Neuronal stem cell (in vitro differentiated cells): ENCODE measurements around the gene PMPCB.

Experiments used
- DNase-seq: peaks from one replicate; pipeline ENCODE4 v3.0.0-alpha.2; 2013; ENCODE audit warnings: low spot score
- H2AFZ ChIP-seq: one replicate; pipeline ENCODE4 v1.6.1; 2013; ENCODE audit warnings: mild to moderate bottlenecking, low read length, inconsistent platforms
- H2AK5ac ChIP-seq: 2 replicates; pipeline ENCODE4 v1.6.1; 2013; ENCODE audit warnings: low read depth, mild to moderate bottlenecking, inconsistent platforms, low read length, moderate library complexity, mixed read lengths
- H2BK120ac ChIP-seq: 2 replicates; pipeline ENCODE4 v1.6.1; 2013; ENCODE audit warnings: low read depth, mild to moderate bottlenecking, inconsistent platforms, low read length, moderate library complexity, mixed read lengths
- H2BK12ac ChIP-seq: one replicate; pipeline ENCODE4 v1.6.1; 2013; ENCODE audit warnings: low read length, inconsistent platforms
- H2BK15ac ChIP-seq: 2 replicates; pipeline ENCODE4 v1.6.1; 2013; ENCODE audit warnings: mild to moderate bottlenecking, low read length, inconsistent platforms, mixed read lengths
- H2BK5ac ChIP-seq: one replicate; pipeline ENCODE4 v1.6.1; 2013; ENCODE audit warnings: inconsistent platforms, mild to moderate bottlenecking, low read length, moderate library complexity
- H3K14ac ChIP-seq: one replicate; pipeline ENCODE4 v1.6.1; 2013; ENCODE audit warnings: low read length, inconsistent platforms
- H3K18ac ChIP-seq: 2 replicates; pipeline ENCODE4 v1.6.1; 2013; ENCODE audit warnings: low read length, inconsistent platforms
- H3K23ac ChIP-seq: 2 replicates; pipeline ENCODE4 v1.6.1; 2013; ENCODE audit warnings: low read depth, mild to moderate bottlenecking, mixed read lengths, low read length, inconsistent platforms; ENCODE audit not compliant: poor library complexity
- H3K27ac ChIP-seq: replicated peaks from 3 replicates; pipeline ENCODE4 v1.5.1; 2013; ENCODE audit warnings: low read length, inconsistent platforms
- H3K27me3 ChIP-seq, 3 experiments: 2 replicates each; pipeline ENCODE4 v1.6.1; 2013; ENCODE audit warnings: low read length in 3 of 3, mild to moderate bottlenecking in 2 of 3, inconsistent platforms in 1 of 3, low read depth in 1 of 3, mixed read lengths in 1 of 3, moderate library complexity in 1 of 3; ENCODE audit not compliant: control insufficient read depth in 3 of 3, insufficient read depth in 3 of 3
- H3K36me3 ChIP-seq, 2 donors: replicated peaks in 1 of 2; 2 replicates each; pipeline ENCODE4 v1.6.1; 2013; ENCODE audit warnings: low read length in 2 of 2; ENCODE audit not compliant: control insufficient read depth in 2 of 2, insufficient read depth in 2 of 2
- H3K4ac ChIP-seq: 2 replicates; pipeline ENCODE4 v1.6.1; 2013; ENCODE audit warnings: inconsistent platforms, mild to moderate bottlenecking, low read length, moderate library complexity
- H3K4me1 ChIP-seq, 2 donors: 1 replicate in 1 of 2; 2 replicates in 1 of 2; pipeline ENCODE4 v1.6.1; 2013; ENCODE audit warnings: low read length in 2 of 2, low read depth in 1 of 2; ENCODE audit not compliant: control insufficient read depth in 2 of 2, insufficient read depth in 1 of 2
- H3K4me2 ChIP-seq: one replicate; pipeline ENCODE4 v1.6.1; 2013; ENCODE audit warnings: mild to moderate bottlenecking, low read length, inconsistent platforms; ENCODE audit not compliant: insufficient read depth, poor library complexity, severe bottlenecking
- H3K4me3 ChIP-seq, 2 donors: 2 replicates each; pipeline ENCODE4 v1.5.1; 2013; ENCODE audit warnings: low read length in 2 of 2, mild to moderate bottlenecking in 2 of 2, inconsistent platforms in 1 of 2, moderate library complexity in 1 of 2
- H3K79me1 ChIP-seq: one replicate; pipeline ENCODE4 v1.6.1; 2013; ENCODE audit warnings: low read depth, mild to moderate bottlenecking, inconsistent platforms, low read length, moderate library complexity
- H3K9ac ChIP-seq: one replicate; pipeline ENCODE4 v1.6.1; 2013; ENCODE audit warnings: mild to moderate bottlenecking, low read depth, low read length, inconsistent platforms; ENCODE audit not compliant: poor library complexity
- H3K9me3 ChIP-seq, 2 donors: replicated peaks in 1 of 2; 2 replicates each; pipeline versions ENCODE3 to v1.6.1; 2013; ENCODE audit warnings: low read length in 2 of 2, mild to moderate bottlenecking in 2 of 2, inconsistent platforms in 1 of 2, low read depth in 1 of 2, mixed read lengths in 1 of 2, moderate library complexity in 1 of 2; ENCODE audit not compliant: control insufficient read depth in 2 of 2, insufficient read depth in 1 of 2
- H4K8ac ChIP-seq: one replicate; pipeline ENCODE4 v1.6.1; 2013; ENCODE audit warnings: low read depth, mild to moderate bottlenecking, inconsistent platforms, low read length, moderate library complexity
- H4K91ac ChIP-seq: one replicate; pipeline ENCODE4 v1.6.1; 2013; ENCODE audit warnings: low read length, low read depth, mild to moderate bottlenecking, inconsistent platforms; ENCODE audit not compliant: poor library complexity
- WGBS, 2 donors: extraction: QIAGEN DNeasy Blood & Tissue Kit; methylation state at CpG; one replicate each; pipeline ENCODE4 v1.1.7; 2013; ENCODE audit warnings: missing lambda C conversion rate in 2 of 2, mixed read lengths in 1 of 2; ENCODE audit not compliant: insufficient read length in 2 of 2, insufficient replicate concordance in 1 of 2; ENCODE audit errors: extremely low coverage in 2 of 2; 5-methylcytosine and 5-hydroxymethylcytosine counted together

Gene PMPCB

GRCh38 chr7:103317009-103317408 is 19.8 kb downstream of the PMPCB start:
- Histone ChIP-seq H3K4me3 (no peak overlapping the region), H3K36me3 (peaks cover 31 to 97% of the 10 kb centered on the region in 2 donors), H2BK15ac (no peak overlapping the region), H4K91ac (no peak overlapping the region), H3K14ac (no peak overlapping the region), H3K27ac (no peak overlapping the region), H3K23ac (no peak overlapping the region), H3K4ac (no peak overlapping the region), H4K8ac (no peak overlapping the region), H3K27me3 (no peaks in the 10 kb centered on the region), H3K4me1 (no peaks in the 10 kb centered on the region), H3K4me2 (no peak overlapping the region), H2AK5ac (no peak overlapping the region), H2BK12ac (no peak overlapping the region), H2BK120ac (no peak overlapping the region), H2AFZ (no peak overlapping the region), H3K79me1 (no peaks in the 10 kb centered on the region), H2BK5ac (no peak overlapping the region), H3K18ac (no peak overlapping the region), H3K9me3 (no peaks in the 10 kb centered on the region), H3K9ac (no peak overlapping the region)
- DNase-seq: no peak

GRCh38 chr7:103325744-103326143 is 28.5 kb downstream of the PMPCB start:
- H4K91ac ChIP-seq: no peak overlapping the region
- no peak overlapping the region for H2BK120ac ChIP-seq
- no peaks in the 10 kb centered on the region for H3K79me1 ChIP-seq
- H2BK12ac ChIP-seq: no peak overlapping the region
- no peak overlapping the region for H3K14ac ChIP-seq
- H3K23ac ChIP-seq: no peak overlapping the region
- no peak overlapping the region for H3K9ac ChIP-seq
- H2BK5ac ChIP-seq: no peak overlapping the region
- H3K9me3 ChIP-seq: no peaks in the 10 kb centered on the region
- peaks cover 10 to 73% of the 10 kb centered on the region in 2 donors for H3K36me3 ChIP-seq
- H3K4ac ChIP-seq: no peak overlapping the region
- H4K8ac ChIP-seq: no peak overlapping the region
- no peak overlapping the region for H3K4me2 ChIP-seq
- no peaks in the 10 kb centered on the region for H3K27me3 ChIP-seq
- no peak for DNase-seq
- no CpG with 5 or more reads among the region's 8 CpGs for WGBS, 2 donors
- H2AK5ac ChIP-seq: no peak overlapping the region
- no peak overlapping the region for H2BK15ac ChIP-seq
- no peak overlapping the region for H3K18ac ChIP-seq
- no peak overlapping the region for H3K4me3 ChIP-seq
- no peaks in the 10 kb centered on the region for H3K4me1 ChIP-seq
- H3K27ac ChIP-seq: no peak overlapping the region
- no peak overlapping the region for H2AFZ ChIP-seq

- Histone ChIP-seq H2BK120ac (no peak overlapping the region), H2AK5ac (no peak overlapping the region), H2BK5ac (no peak overlapping the region), H3K79me1 (no peaks in the 10 kb centered on the region), H3K36me3 (peaks cover 10 to 89% of the 10 kb centered on the region in 2 donors), H4K91ac (no peak overlapping the region), H3K4me1 (no peaks in the 10 kb centered on the region), H2AFZ (no peak overlapping the region), H3K18ac (no peak overlapping the region), H3K4me3 (no peak overlapping the region), H3K23ac (no peak overlapping the region), H2BK12ac (no peak overlapping the region), H3K4ac (no peak overlapping the region), H4K8ac (no peak overlapping the region), H3K14ac (no peak overlapping the region), H3K9me3 (no peaks in the 10 kb centered on the region), H3K9ac (no peak overlapping the region), H2BK15ac (no peak overlapping the region), H3K27me3 (no peaks in the 10 kb centered on the region), H3K4me2 (no peak overlapping the region), H3K27ac (no peak overlapping the region)
- no CpG with 5 or more reads among the region's 2 CpGs for WGBS, 2 donors
- DNase-seq: no peak
These were observed 39.5 kb downstream of the PMPCB start for GRCh38 chr7:103336761-103337160.

- Histone ChIP-seq H3K4me1 (peaks cover 0 to 3% of the 10 kb centered on the region in 2 donors), H2BK15ac (no peak overlapping the region), H4K91ac (no peak overlapping the region), H3K14ac (no peak overlapping the region), H2AFZ (no peak overlapping the region), H2BK120ac (no peak overlapping the region), H3K27me3 (no peaks in the 10 kb centered on the region), H3K4me3 (no peak overlapping the region), H3K27ac (no peak overlapping the region), H3K9me3 (no peaks in the 10 kb centered on the region), H2BK12ac (no peak overlapping the region), H3K4ac (no peak overlapping the region), H2BK5ac (no peak overlapping the region), H3K9ac (no peak overlapping the region), H3K23ac (no peak overlapping the region), H3K18ac (no peak overlapping the region), H3K4me2 (no peak overlapping the region), H2AK5ac (no peak overlapping the region), H3K79me1 (no peaks in the 10 kb centered on the region), H4K8ac (no peak overlapping the region), H3K36me3 (peaks cover 10 to 78% of the 10 kb centered on the region in 2 donors)
- DNase-seq: no peak
- WGBS, 2 donors: no CpG with 5 or more reads among the region's 2 CpGs
These were observed 41.6 kb downstream of the PMPCB start for GRCh38 chr7:103338864-103339263.
